ENCODE data around the gene SPSB1.

The SPSB1 gene

GRCh38 chr1:9402717-9403225, 110.1 kb downstream of the SPSB1 start:
- H3K4me3 ChIP-seq (ENCODE audit: low read length), result no peak overlapping the region
- no peaks in the 10 kb centered on the region for H3K36me3 ChIP-seq (ENCODE audit: control insufficient read depth, insufficient read depth, low read length)
- H3K27me3 ChIP-seq (ENCODE audit: control insufficient read depth, insufficient read depth, low read length), result no peaks in the 10 kb centered on the region
- peaks cover 24% of the 10 kb centered on the region for H3K4me1 ChIP-seq (ENCODE audit: control insufficient read depth, insufficient read depth, low read length)
- H3K9ac ChIP-seq (ENCODE audit: low read length), result no peak overlapping the region
- H3K9me3 ChIP-seq (ENCODE audit: control insufficient read depth, low read length), result no peaks in the 10 kb centered on the region

GRCh38 chr1:9404117-9404914, 111.6 kb downstream of the SPSB1 start:
- Histone ChIP-seq H3K27me3 (ENCODE audit: control insufficient read depth, insufficient read depth, low read length) (no peaks in the 10 kb centered on the region), H3K9me3 (ENCODE audit: control insufficient read depth, low read length) (no peaks in the 10 kb centered on the region), H3K9ac (ENCODE audit: low read length) (no peak overlapping the region), H3K4me3 (ENCODE audit: low read length) (no peak overlapping the region), H3K4me1 (ENCODE audit: control insufficient read depth, insufficient read depth, low read length) (peaks cover 24% of the 10 kb centered on the region), H3K36me3 (ENCODE audit: control insufficient read depth, insufficient read depth, low read length) (no peaks in the 10 kb centered on the region)

GRCh38 chr1:9406111-9406510, 113.4 kb downstream of the SPSB1 start:
- Histone ChIP-seq H3K4me1 (ENCODE audit: control insufficient read depth, insufficient read depth, low read length) (peaks cover 7% of the 10 kb centered on the region), H3K9ac (ENCODE audit: low read length) (no peak overlapping the region), H3K9me3 (ENCODE audit: control insufficient read depth, low read length) (no peaks in the 10 kb centered on the region), H3K4me3 (ENCODE audit: low read length) (no peak overlapping the region), H3K27me3 (ENCODE audit: control insufficient read depth, insufficient read depth, low read length) (no peaks in the 10 kb centered on the region), H3K36me3 (ENCODE audit: control insufficient read depth, insufficient read depth, low read length) (no peaks in the 10 kb centered on the region)

- no peak overlapping the region for H3K9ac ChIP-seq (ENCODE audit: low read length)
- no peaks in the 10 kb centered on the region for H3K36me3 ChIP-seq (ENCODE audit: control insufficient read depth, insufficient read depth, low read length)
- H3K4me3 ChIP-seq (ENCODE audit: low read length), result no peak overlapping the region
- H3K4me1 ChIP-seq (ENCODE audit: control insufficient read depth, insufficient read depth, low read length), result peaks cover 17% of the 10 kb centered on the region
- H3K9me3 ChIP-seq (ENCODE audit: control insufficient read depth, low read length), result no peaks in the 10 kb centered on the region
- H3K27me3 ChIP-seq (ENCODE audit: control insufficient read depth, insufficient read depth, low read length), result no peaks in the 10 kb centered on the region
These were observed 118.1 kb downstream of the SPSB1 start for GRCh38 chr1:9410737-9411297.

- H3K9me3 ChIP-seq (ENCODE audit: control insufficient read depth, low read length), result no peaks in the 10 kb centered on the region
- no peaks in the 10 kb centered on the region for H3K27me3 ChIP-seq (ENCODE audit: control insufficient read depth, insufficient read depth, low read length)
- H3K4me3 ChIP-seq (ENCODE audit: low read length), result no peak overlapping the region
- H3K4me1 ChIP-seq (ENCODE audit: control insufficient read depth, insufficient read depth, low read length), result peaks cover 17% of the 10 kb centered on the region
- H3K36me3 ChIP-seq (ENCODE audit: control insufficient read depth, insufficient read depth, low read length), result no peaks in the 10 kb centered on the region
- H3K9ac ChIP-seq (ENCODE audit: low read length), result peak overlapping the region; percentile 57
These were observed 120.6 kb downstream of the SPSB1 start for GRCh38 chr1:9413071-9413876.

- Histone ChIP-seq H3K27me3 (ENCODE audit: control insufficient read depth, insufficient read depth, low read length) (no peaks in the 10 kb centered on the region), H3K4me1 (ENCODE audit: control insufficient read depth, insufficient read depth, low read length) (peaks cover 17% of the 10 kb centered on the region), H3K36me3 (ENCODE audit: control insufficient read depth, insufficient read depth, low read length) (no peaks in the 10 kb centered on the region), H3K9ac (ENCODE audit: low read length) (peak overlapping the region; percentile 57), H3K4me3 (ENCODE audit: low read length) (no peak overlapping the region), H3K9me3 (ENCODE audit: control insufficient read depth, low read length) (no peaks in the 10 kb centered on the region)
These were observed 121.2 kb downstream of the SPSB1 start for GRCh38 chr1:9413877-9414213.

GRCh38 chr1:9416506-9416905, 123.8 kb downstream of the SPSB1 start:
- peaks cover 17% of the 10 kb centered on the region for H3K4me1 ChIP-seq (ENCODE audit: control insufficient read depth, insufficient read depth, low read length)
- no peaks in the 10 kb centered on the region for H3K9me3 ChIP-seq (ENCODE audit: control insufficient read depth, low read length)
- no peaks in the 10 kb centered on the region for H3K36me3 ChIP-seq (ENCODE audit: control insufficient read depth, insufficient read depth, low read length)
- H3K4me3 ChIP-seq (ENCODE audit: low read length), result no peak overlapping the region
- no peaks in the 10 kb centered on the region for H3K27me3 ChIP-seq (ENCODE audit: control insufficient read depth, insufficient read depth, low read length)
- H3K9ac ChIP-seq (ENCODE audit: low read length), result no peak overlapping the region

- Histone ChIP-seq H3K4me3 (ENCODE audit: low read length) (no peak overlapping the region), H3K27me3 (ENCODE audit: control insufficient read depth, insufficient read depth, low read length) (no peaks in the 10 kb centered on the region), H3K9me3 (ENCODE audit: control insufficient read depth, low read length) (no peaks in the 10 kb centered on the region), H3K9ac (ENCODE audit: low read length) (no peak overlapping the region), H3K36me3 (ENCODE audit: control insufficient read depth, insufficient read depth, low read length) (no peaks in the 10 kb centered on the region), H3K4me1 (ENCODE audit: control insufficient read depth, insufficient read depth, low read length) (peaks cover 17% of the 10 kb centered on the region)
These were observed 124.3 kb downstream of the SPSB1 start for GRCh38 chr1:9416918-9417500.

GRCh38 chr1:9417695-9418094, 125.0 kb downstream of the SPSB1 start:
- H3K4me1 ChIP-seq (ENCODE audit: control insufficient read depth, insufficient read depth, low read length), result peaks cover 12% of the 10 kb centered on the region
- H3K27me3 ChIP-seq (ENCODE audit: control insufficient read depth, insufficient read depth, low read length), result peaks cover 4% of the 10 kb centered on the region
- H3K9me3 ChIP-seq (ENCODE audit: control insufficient read depth, low read length), result no peaks in the 10 kb centered on the region
- H3K9ac ChIP-seq (ENCODE audit: low read length), result no peak overlapping the region
- no peak overlapping the region for H3K4me3 ChIP-seq (ENCODE audit: low read length)
- no peaks in the 10 kb centered on the region for H3K36me3 ChIP-seq (ENCODE audit: control insufficient read depth, insufficient read depth, low read length)

GRCh38 chr1:9418851-9419250, 126.2 kb downstream of the SPSB1 start:
- Histone ChIP-seq H3K4me3 (ENCODE audit: low read length) (no peak overlapping the region), H3K36me3 (ENCODE audit: control insufficient read depth, insufficient read depth, low read length) (no peaks in the 10 kb centered on the region), H3K27me3 (ENCODE audit: control insufficient read depth, insufficient read depth, low read length) (peaks cover 4% of the 10 kb centered on the region), H3K9ac (ENCODE audit: low read length) (no peak overlapping the region), H3K4me1 (ENCODE audit: control insufficient read depth, insufficient read depth, low read length) (peaks cover 1% of the 10 kb centered on the region), H3K9me3 (ENCODE audit: control insufficient read depth, low read length) (no peaks in the 10 kb centered on the region)

Measured in mucosa of stomach (tissue), 1 donor.